ENCODE results near the gene PRDM7. TPM values are rescaled to one million over a fixed set of nuclear protein-coding genes. Genes with fewer than 3 reads are reported as not detected.

PRDM7 gene
- total and polyA plus RNA-seq, 2 of the 4 experiments (the other 2 are of a cell fraction): not detected

DNA sequence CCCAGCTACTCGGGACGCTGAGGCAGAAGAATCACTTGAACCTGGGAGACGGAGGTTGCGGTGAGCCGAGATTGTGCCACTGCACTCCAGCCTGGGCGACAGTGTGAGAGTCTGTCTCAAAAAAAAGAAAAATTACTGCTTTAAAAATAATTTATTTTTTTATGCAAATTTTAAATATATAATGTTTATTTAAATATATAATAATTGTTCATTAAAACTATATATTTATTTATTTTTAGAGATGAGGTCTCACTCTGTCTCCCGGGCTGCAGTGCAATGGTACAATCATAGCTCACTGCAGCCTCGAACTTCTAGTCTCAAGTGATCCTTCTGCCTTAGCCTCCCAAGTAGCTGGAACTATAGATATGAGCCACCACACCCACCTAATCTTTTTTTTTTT lies 42.6 kb downstream of the PRDM7 start:
- Histone ChIP-seq H3K18ac (ENCODE audit: low read depth, low read length) (no peak overlapping the region), H4K8ac (ENCODE audit: low read depth in 2 of 2, low read length in 2 of 2) (no peak overlapping the region), H3K9me3 (ENCODE audit: control insufficient read depth, insufficient read depth, low read length) (no peaks in the 10 kb centered on the region), H3K56ac (ENCODE audit: extremely low read depth, insufficient read depth, low read length) (no peak overlapping the region), H2AK5ac (ENCODE audit: low read depth, low read length) (no peak overlapping the region), H3K14ac (replicated peaks; ENCODE audit: low read depth, low read length) (no peak overlapping the region), H3K4ac (ENCODE audit: low read depth, low read length) (no peak overlapping the region), H2BK120ac (ENCODE audit: low read depth, low read length) (no peak overlapping the region), H3K4me2 (ENCODE audit: low read depth, low read length) (no peak overlapping the region), H3K9me1 (ENCODE audit: insufficient read depth, low read length) (peaks cover 11% of the 10 kb centered on the region), H2AFZ (replicated peaks; ENCODE audit: low read length, poor library complexity) (no peak overlapping the region), H4K20me1 (ENCODE audit: insufficient read depth, low read length) (peaks cover 18% of the 10 kb centered on the region), H3K27me3 (ENCODE audit: control insufficient read depth, insufficient read depth, low read length) (no peaks in the 10 kb centered on the region), H3K4me1 (ENCODE audit: control insufficient read depth, insufficient read depth, low read length) (no peaks in the 10 kb centered on the region), H2AK9ac (replicated peaks; ENCODE audit: low read depth, low read length, poor library complexity) (no peak overlapping the region), H3K27ac (ENCODE audit: insufficient read depth, low read length) (no peak overlapping the region), H4K91ac (ENCODE audit: insufficient read depth, low read depth, low read length) (no peak overlapping the region), H2BK5ac (ENCODE audit: low read depth, low read length, poor library complexity, severe bottlenecking) (no peak overlapping the region), H3K79me1 (ENCODE audit: low read depth in 1 of 2, low read length in 2 of 2) (peaks cover 0 to 10% of the 10 kb centered on the region in 2 experiments; a peak in 2 of 4 replicates), H2BK15ac (ENCODE audit: low read depth, low read length) (no peak overlapping the region), H4K5ac (ENCODE audit: low read depth, low read length) (no peak overlapping the region), H2BK20ac (ENCODE audit: low read depth, low read length) (no peak overlapping the region), H3K36me3 (ENCODE audit: control insufficient read depth, insufficient read depth, low read length) (peaks cover 50% of the 10 kb centered on the region), H3K4me3 (ENCODE audit: insufficient read depth, low read depth, low read length) (no peak overlapping the region), H3K9ac (ENCODE audit: low read depth, low read length) (no peak overlapping the region), H3K23ac (ENCODE audit: low read depth, low read length) (no peak overlapping the region)
- dilution Hi-C loops (cut with HindIII; ENCODE audit: low sequenced_read_pairs, unreplicated experiment): no loop called here
- no CpG with 5 or more reads among the region's 8 CpGs for WGBS, 2 experiments (ENCODE audit: extremely low coverage in 2 of 2, insufficient read length in 1 of 2)
- ChIA-PET CTCF (no interaction called here), POLR2A (ENCODE audit: unreplicated experiment) (no interaction called here)
- TF ChIP-seq MAZ (IDR thresholded peaks at IDR 0.05; ENCODE audit: borderline replicate concordance, low read depth, low read length): no peak
- TF ChIP-seq SMC3 (IDR thresholded peaks at IDR 0.05; ENCODE audit: low read depth, low read length): no peak
- no peak for TF ChIP-seq CHD1 (IDR thresholded peaks at IDR 0.05; ENCODE audit: low read depth, low read length)
- no peak for TF ChIP-seq MXI1 (IDR thresholded peaks at IDR 0.05; ENCODE audit: borderline replicate concordance, low read depth, low read length)
- TF ChIP-seq, protein P1, sequence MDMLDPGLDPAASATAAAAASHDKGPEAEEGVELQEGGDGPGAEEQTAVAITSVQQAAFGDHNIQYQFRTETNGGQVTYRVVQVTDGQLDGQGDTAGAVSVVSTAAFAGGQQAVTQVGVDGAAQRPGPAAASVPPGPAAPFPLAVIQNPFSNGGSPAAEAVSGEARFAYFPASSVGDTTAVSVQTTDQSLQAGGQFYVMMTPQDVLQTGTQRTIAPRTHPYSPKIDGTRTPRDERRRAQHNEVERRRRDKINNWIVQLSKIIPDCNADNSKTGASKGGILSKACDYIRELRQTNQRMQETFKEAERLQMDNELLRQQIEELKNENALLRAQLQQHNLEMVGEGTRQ (IDR thresholded peaks at IDR 0.05; ENCODE audit: low read depth, low read length): no peak
- TF ChIP-seq CEBPB (IDR thresholded peaks at IDR 0.05; ENCODE audit: low read depth, low read length): no peak
- no peak for TF ChIP-seq RAD21 (IDR thresholded peaks at IDR 0.05; ENCODE audit: low read length)
- TF ChIP-seq, protein P2, sequence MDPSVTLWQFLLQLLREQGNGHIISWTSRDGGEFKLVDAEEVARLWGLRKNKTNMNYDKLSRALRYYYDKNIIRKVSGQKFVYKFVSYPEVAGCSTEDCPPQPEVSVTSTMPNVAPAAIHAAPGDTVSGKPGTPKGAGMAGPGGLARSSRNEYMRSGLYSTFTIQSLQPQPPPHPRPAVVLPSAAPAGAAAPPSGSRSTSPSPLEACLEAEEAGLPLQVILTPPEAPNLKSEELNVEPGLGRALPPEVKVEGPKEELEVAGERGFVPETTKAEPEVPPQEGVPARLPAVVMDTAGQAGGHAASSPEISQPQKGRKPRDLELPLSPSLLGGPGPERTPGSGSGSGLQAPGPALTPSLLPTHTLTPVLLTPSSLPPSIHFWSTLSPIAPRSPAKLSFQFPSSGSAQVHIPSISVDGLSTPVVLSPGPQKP (IDR thresholded peaks at IDR 0.05; ENCODE audit: borderline replicate concordance, low read depth, low read length): no peak
- TF ChIP-seq BHLHE40 (IDR thresholded peaks at IDR 0.05; ENCODE audit: low read depth, low read length): no peak
- no peak for TF ChIP-seq POLR2A (IDR thresholded peaks at IDR 0.05; ENCODE audit: low read depth, low read length)
- TF ChIP-seq NFE2L2 (IDR thresholded peaks at IDR 0.05; ENCODE audit: low read depth, low read length): no peak
- no peak for TF ChIP-seq FOS (IDR thresholded peaks at IDR 0.05; ENCODE audit: low read depth, low read length)
- TF ChIP-seq MAFK (IDR thresholded peaks at IDR 0.05; ENCODE audit: low read depth, low read length): no peak
- BruUV-seq (replicated peaks): no TSS peak
- in situ Hi-C loops (cut with MboI; ENCODE audit: low sequenced_read_pairs): no loop called here
- intact Hi-C loops (cut with micrococcal nuclease): no loop called here
- no peak for DNase-seq
- no peak for ATAC-seq (ENCODE audit: low read depth)

Measured in IMR-90 (cell line).